Right ventricle myocardium inferior (tissue), 1 donor: ENCODE data around the gene UCK2. TPM values are rescaled to one million over a fixed set of nuclear protein-coding genes. Genes with fewer than 3 reads are reported as not detected.

ENCODE experiments used
- ATAC-seq: fragments of 200-7000 bp; cut with Tn5 transposase; one replicate; pipeline ENCODE4 v1.9.1; 2020; ENCODE audit warnings: mild to moderate bottlenecking, moderate library complexity
- DNase-seq: peaks from one replicate; pipeline ENCODE4 v3.0.0; 2021; ENCODE audit errors: missing footprints
- intact Hi-C: fragments of 100-400 bp; cut with DNase I; formaldehyde crosslinking; loops from one replicate; pipeline ENCODE4 v1.11.0; 2022
- total RNA-seq: library from RNA; stranded (reverse); fragmentation: NEBNext Ultra II Directional; extraction: Animal tissue kit (Norgen Biotek cat#: 25700); gene quantifications from one replicate; pipeline ENCODE4 v1.2.1, GENCODE V29; 2021
- donor health status: DM: no; HTN: yes; CAD: no; lungs with severe emphysema.

The UCK2 gene
- total RNA-seq, 1 donor from 2014 or later: 8.4 TPM

DNA sequence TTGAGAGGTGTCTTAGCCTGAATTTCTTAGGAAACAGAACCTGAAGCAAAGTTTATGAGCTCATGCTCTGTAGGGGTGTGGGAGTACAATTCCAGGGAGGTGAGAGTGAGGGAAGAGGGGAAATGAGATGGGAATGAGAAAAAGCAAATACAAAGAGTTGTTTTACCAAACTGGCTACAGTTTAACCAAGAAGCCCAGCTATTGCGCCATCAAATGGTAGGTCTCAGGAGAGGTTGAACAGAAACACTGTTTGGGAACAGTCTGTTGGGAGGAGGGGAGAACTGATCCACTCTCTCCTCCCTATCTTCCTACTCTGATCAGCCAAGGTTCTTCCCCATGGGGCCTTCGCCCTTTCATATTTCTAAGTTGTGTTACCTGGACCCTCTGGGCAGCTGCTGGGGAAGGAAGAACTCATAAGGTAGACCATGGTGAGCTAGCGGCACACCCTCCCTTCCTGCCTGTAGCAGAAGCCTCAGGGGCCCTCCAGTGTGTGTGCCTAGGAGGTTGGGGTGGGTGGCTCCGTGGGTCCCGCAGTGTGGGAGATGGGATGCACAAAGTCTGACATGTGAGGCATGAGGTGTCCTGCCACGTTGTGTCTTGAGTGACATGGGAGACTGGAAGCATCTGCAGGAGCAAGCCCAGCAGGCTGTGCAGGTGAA is 120.5 kb downstream of the UCK2 start:
- DNase-seq: no peak
- intact Hi-C loops: no loop called here
- ATAC-seq: no peak

DNA sequence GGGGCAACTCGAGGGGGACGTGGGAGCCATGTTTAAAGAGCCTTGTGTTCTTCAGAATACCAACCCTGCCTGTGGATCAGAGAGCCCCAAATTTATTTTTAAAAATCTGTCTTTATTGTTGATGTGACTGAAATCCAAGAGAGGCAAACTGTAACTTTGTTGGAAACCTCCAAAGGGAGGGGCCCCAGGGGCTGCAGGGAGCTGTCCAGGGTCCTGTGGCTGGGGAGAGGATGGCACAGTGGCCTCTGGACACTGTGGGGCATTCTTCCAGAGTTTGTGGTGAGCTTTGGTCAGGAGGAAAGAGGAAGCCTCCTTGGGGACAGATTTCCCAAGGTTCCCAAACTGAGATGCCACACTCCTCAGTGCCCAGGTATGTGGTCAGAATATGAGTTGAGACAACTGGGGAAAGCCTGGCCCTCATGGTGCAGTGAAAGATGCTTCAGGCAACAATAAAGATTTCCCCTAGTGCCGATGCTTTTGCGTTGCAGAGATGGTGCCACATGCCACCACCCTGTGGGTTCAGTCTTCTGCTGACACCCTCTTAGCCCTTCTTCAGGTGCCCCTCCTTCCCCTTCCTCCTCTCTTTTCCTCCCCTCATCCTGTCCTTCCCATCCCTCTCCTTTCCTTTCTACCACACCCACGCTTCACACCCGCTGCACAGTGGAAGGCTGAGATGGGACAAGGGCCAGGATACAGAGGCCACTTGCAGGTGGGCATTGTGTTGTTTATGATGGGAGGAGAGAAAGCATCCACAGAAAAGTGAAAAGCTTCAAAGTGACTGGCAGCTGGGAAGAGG is 122.1 kb downstream of the UCK2 start:
- peak; percentile 48 for ATAC-seq
- intact Hi-C loops: no loop called here
- DNase-seq: no peak

DNA sequence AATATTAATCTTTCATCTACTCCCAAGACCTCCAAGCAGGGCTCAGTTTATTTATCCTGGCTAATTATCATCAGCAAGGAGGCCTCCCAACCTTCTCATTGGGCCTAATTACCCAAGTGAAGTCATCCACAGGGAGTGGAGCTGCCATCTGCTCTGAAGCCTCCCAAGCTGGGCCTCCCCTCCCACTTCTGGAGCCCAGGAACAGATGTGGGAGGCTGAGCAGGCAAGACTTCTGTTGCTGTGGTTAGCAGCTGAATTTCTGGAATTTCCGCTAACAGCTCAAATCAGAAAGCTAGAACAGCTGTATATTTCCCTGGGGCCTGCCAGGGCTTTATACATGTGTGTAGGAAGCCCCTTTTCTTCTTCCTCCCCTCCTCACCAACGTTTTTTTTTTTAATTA is 127.5 kb downstream of the UCK2 start:
- ATAC-seq (no peak), DNase-seq (no peak)
- intact Hi-C loops: no loop called here

DNA sequence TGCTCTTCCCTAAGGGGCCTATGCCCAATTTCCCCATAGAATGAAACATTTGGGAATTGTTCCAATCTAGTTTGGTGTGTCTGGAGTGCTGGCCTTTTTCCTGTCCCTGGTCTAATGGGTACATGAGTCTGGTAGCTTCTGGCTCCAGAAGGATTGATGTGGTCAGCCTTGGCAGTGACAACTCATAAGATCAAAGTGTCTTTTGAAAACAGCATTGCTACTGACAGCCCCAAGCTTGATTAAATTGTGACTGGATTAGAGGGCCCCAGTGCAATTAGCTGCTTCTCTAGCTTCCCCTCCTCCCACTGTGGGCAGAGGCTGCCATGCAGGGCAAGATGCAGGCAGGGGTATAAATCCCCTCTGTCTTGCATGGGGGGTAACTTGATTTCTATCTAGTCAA is 130.9 kb downstream of the UCK2 start:
- intact Hi-C loops: no loop called here
- no peak for ATAC-seq
- no peak for DNase-seq

DNA sequence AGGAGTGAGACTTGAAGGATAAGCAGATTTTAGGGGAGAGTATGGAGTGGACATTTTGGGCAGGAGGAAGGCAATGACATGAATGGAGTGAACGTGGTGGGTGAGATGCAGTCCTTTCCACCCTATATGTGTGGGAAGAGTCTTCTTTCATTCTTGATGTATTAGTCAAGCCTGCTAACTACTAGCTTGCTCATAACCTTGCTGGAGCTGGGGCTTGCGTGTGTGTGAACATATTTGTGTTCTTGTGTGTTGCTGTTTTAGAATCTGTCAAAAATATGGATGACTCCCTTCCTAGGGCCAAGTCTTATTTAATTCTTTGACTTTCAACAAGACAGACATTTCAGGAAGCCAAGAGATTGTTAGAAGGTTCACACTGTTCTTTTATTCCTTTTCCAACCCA is 132.7 kb downstream of the UCK2 start:
- DNase-seq (no peak), ATAC-seq (no peak)
- intact Hi-C loops: no loop called here

DNA sequence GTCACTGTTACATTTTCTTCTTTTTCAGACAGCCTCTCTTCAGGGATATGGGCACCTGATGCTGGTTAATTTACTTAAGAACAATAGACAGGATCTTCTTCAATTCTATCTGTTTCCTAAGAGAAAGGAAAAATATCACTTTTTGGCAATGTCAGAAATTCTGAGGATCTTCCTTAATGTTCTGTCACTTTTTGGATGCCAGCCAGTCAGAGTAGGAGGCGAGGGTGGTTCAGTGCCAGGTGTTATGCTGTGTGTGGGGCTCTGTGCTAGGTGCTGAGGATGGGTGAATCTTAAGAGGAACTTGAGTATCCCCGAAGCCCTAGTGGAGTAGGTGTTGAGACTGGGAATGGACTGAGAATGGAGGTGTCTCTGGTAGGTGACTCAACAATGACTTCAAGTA is 133.5 kb downstream of the UCK2 start:
- ATAC-seq: no peak
- intact Hi-C loops: no loop called here
- DNase-seq: no peak

Other genes with a start within 250 kb of the UCK2 start
- 628 TPM for gene MGST3, start 196.4 kb upstream of the UCK2 start, total RNA-seq
- gene ALDH9A1, start 129.1 kb upstream of the UCK2 start, total RNA-seq: 57.3 TPM
- gene TMCO1, start 58.7 kb upstream of the UCK2 start, total RNA-seq: 47.3 TPM